CD4-positive, CD25-positive, alpha-beta regulatory T cell (primary cell): ENCODE data around the gene PRR19. TPM values are rescaled to one million over a fixed set of nuclear protein-coding genes. Genes with fewer than 3 reads are reported as not detected.

Experiments
- ATAC-seq, 2 donors: fragments of 150-1000 bp; cut with Tn5 transposase; one replicate each; pipeline ENCODE4 v1.10.0; 2021; ENCODE audit warnings: low read depth in 2 of 2, moderate number of reproducible peaks in 2 of 2, moderate library complexity in 1 of 2
- DNase-seq, 3 donors: peaks; one replicate each; pipeline versions ENCODE4 v3.0.0 to v3.0.0-alpha.2; 2012 to 2022; ENCODE audit warnings: mixed read lengths in 1 of 3
- H3K27ac ChIP-seq: one replicate; pipeline ENCODE4 v1.7.0; 2013; ENCODE audit warnings: mild to moderate bottlenecking, low read length; ENCODE audit not compliant: insufficient read depth, poor library complexity, severe bottlenecking
- H3K27me3 ChIP-seq: one replicate; pipeline ENCODE4 v1.7.0; 2013; ENCODE audit warnings: low read length; ENCODE audit not compliant: control insufficient read depth, insufficient read depth
- H3K36me3 ChIP-seq: one replicate; pipeline ENCODE4 v1.7.0; 2013; ENCODE audit warnings: mild to moderate bottlenecking, low read length, moderate library complexity; ENCODE audit not compliant: control insufficient read depth, insufficient read depth
- H3K4me1 ChIP-seq: 2 replicates; pipeline ENCODE4 v1.7.0; 2013; ENCODE audit warnings: mild to moderate bottlenecking, low read length; ENCODE audit not compliant: insufficient read depth, control insufficient read depth, poor library complexity, severe bottlenecking
- H3K4me3 ChIP-seq: one replicate; pipeline ENCODE4 v1.7.0; 2013; ENCODE audit warnings: low read depth, mild to moderate bottlenecking, low read length, moderate library complexity
- H3K9me3 ChIP-seq, 2 experiments: 1 replicate in 1 of 2; 2 replicates in 1 of 2; pipeline ENCODE4 v1.7.0; 2013; ENCODE audit warnings: low read length in 2 of 2, mild to moderate bottlenecking in 1 of 2, moderate library complexity in 1 of 2; ENCODE audit not compliant: control insufficient read depth in 2 of 2
- H3K27ac Mint-ChIP-seq, 3 donors: one replicate each; pipeline ENCODE4 v1.8.0; 2020 to 2022; ENCODE audit warnings: mild to moderate bottlenecking in 3 of 3, mixed read lengths in 3 of 3, moderate library complexity in 2 of 3
- H3K27me3 Mint-ChIP-seq: one replicate; pipeline ENCODE4 v1.8.0; 2022; ENCODE audit warnings: mild to moderate bottlenecking, mixed read lengths
- H3K36me3 Mint-ChIP-seq: one replicate; pipeline ENCODE4 v1.8.0; 2020; ENCODE audit warnings: mixed read lengths
- H3K4me1 Mint-ChIP-seq, 4 donors: one replicate each; pipeline ENCODE4 v1.8.0; 2020 to 2022; ENCODE audit warnings: mixed read lengths in 4 of 4, mild to moderate bottlenecking in 1 of 4
- H3K4me3 Mint-ChIP-seq, 4 donors: one replicate each; pipeline ENCODE4 v1.8.0; 2020 to 2022; ENCODE audit warnings: mild to moderate bottlenecking in 4 of 4, mixed read lengths in 4 of 4, moderate library complexity in 3 of 4
- H3K9me3 Mint-ChIP-seq, 7 donors: one replicate each; pipeline ENCODE4 v1.8.0; 2020 to 2022; ENCODE audit warnings: mixed read lengths in 7 of 7, mild to moderate bottlenecking in 3 of 7, moderate library complexity in 2 of 7
- polyA plus RNA-seq, 4 donors: library from polyadenylated mRNA; unstranded; fragments of 300-500 nt; fragmentation: Illumina TruSeq; gene quantifications; one replicate each; pipeline ENCODE4 v1.2.3, GENCODE V29; 2021
- total RNA-seq: library from RNA; stranded (reverse); gene quantifications from one replicate; pipeline ENCODE4 v1.2.3, GENCODE V29; 2022

Gene PRR19
- total and polyA plus RNA-seq, 5 donors from 2014 or later: 0.10 to 0.83 (median 0.21) TPM; not detected in 1

- Histone ChIP-seq H3K4me3 (no peak overlapping the region), H3K4me1 (no peaks in the 10 kb centered on the region), H3K36me3 (no peaks in the 10 kb centered on the region), H3K27me3 (no peaks in the 10 kb centered on the region), H3K9me3 (no peaks in the 10 kb centered on the region), H3K27ac (no peak overlapping the region)
- ATAC-seq: no peak
- DNase-seq: no peak
- no peaks in the 10 kb centered on the region for H3K9me3 Mint-ChIP-seq
- peaks cover 13% of the 10 kb centered on the region for H3K36me3 Mint-ChIP-seq
- no peak overlapping the region for H3K4me3 Mint-ChIP-seq
- peaks cover 0 to 3% (median 0%) of the 10 kb centered on the region in 4 donors for H3K4me1 Mint-ChIP-seq
- H3K27me3 Mint-ChIP-seq: no peaks in the 10 kb centered on the region
- H3K27ac Mint-ChIP-seq: no peak overlapping the region
These were observed 54.0 kb downstream of the PRR19 start for GRCh38 chr19:42355896-42356295.

DNA sequence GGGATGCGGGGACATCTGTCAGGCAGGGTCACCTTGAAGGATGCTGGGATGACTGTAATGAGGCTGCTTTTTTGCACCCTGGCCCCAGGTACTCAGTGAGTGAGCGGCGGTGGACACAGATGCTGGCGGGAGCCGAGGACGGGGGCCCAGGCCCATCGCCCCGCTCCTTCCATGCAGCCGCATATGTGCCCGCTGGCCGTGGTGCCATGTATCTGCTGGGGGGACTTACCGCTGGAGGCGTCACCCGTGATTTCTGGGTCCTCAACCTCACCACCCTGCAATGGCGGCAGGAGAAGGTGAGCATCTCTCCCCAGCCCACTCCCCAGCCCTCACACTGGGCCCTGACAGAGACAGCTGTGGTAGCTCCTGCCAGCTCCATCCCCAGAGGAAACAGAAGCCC is 54.8 kb downstream of the PRR19 start:
- Histone ChIP-seq H3K27ac (no peak overlapping the region), H3K4me1 (no peaks in the 10 kb centered on the region), H3K9me3 (no peaks in the 10 kb centered on the region), H3K36me3 (no peaks in the 10 kb centered on the region), H3K27me3 (no peaks in the 10 kb centered on the region), H3K4me3 (no peak overlapping the region)
- Mint-ChIP-seq H3K9me3 (no peaks in the 10 kb centered on the region), H3K4me1 (peaks cover 0 to 3% (median 0%) of the 10 kb centered on the region in 4 donors), H3K27me3 (no peaks in the 10 kb centered on the region), H3K27ac (no peak overlapping the region), H3K4me3 (no peak overlapping the region), H3K36me3 (peaks cover 12% of the 10 kb centered on the region)
- no peak for DNase-seq
- ATAC-seq: no peak

GRCh38 chr19:42357290-42357689 is 55.4 kb downstream of the PRR19 start:
- H3K27me3 Mint-ChIP-seq: no peaks in the 10 kb centered on the region
- no peak overlapping the region for H3K27ac ChIP-seq
- no peak overlapping the region for H3K4me3 Mint-ChIP-seq
- peak overlapping the region in 1 of 3 donors; percentile 67 for H3K27ac Mint-ChIP-seq
- peaks cover 9% of the 10 kb centered on the region for H3K36me3 Mint-ChIP-seq
- DNase-seq (no peak), ATAC-seq (no peak)
- H3K4me1 Mint-ChIP-seq: no peaks in the 10 kb centered on the region
- H3K36me3 ChIP-seq: no peaks in the 10 kb centered on the region
- H3K27me3 ChIP-seq: no peaks in the 10 kb centered on the region
- no peaks in the 10 kb centered on the region for H3K4me1 ChIP-seq
- H3K9me3 Mint-ChIP-seq: no peaks in the 10 kb centered on the region
- no peaks in the 10 kb centered on the region for H3K9me3 ChIP-seq
- H3K4me3 ChIP-seq: no peak overlapping the region

Other genes with a start within 250 kb of the PRR19 start
- 0.52 TPM for gene GRIK5, start 231.9 kb upstream of the PRR19 start, total RNA-seq
- gene GRIK5, start 231.9 kb upstream of the PRR19 start, polyA plus RNA-seq: under 1 TPM in 1 of 4 donors, not detected in 3; 0.06 TPM
- gene ZNF574, start 226.0 kb upstream of the PRR19 start, total RNA-seq: 24.0 TPM
- 10 to 100 TPM; 10.7 to 22.1 (median 15.5) TPM for gene ZNF574, start 226.0 kb upstream of the PRR19 start, polyA plus RNA-seq
- 48.9 TPM for gene POU2F2, start 169.7 kb upstream of the PRR19 start, total RNA-seq
- gene POU2F2, start 169.7 kb upstream of the PRR19 start, polyA plus RNA-seq: 1 to 10 TPM; 4.2 to 7.2 (median 6.4) TPM
- 99.8 TPM for gene DEDD2, start 84.5 kb upstream of the PRR19 start, total RNA-seq
- gene DEDD2, start 84.5 kb upstream of the PRR19 start, polyA plus RNA-seq: 100 to 1,000 TPM; 155 to 179 (median 161) TPM
- 8.8 TPM for gene ZNF526, start 81.8 kb upstream of the PRR19 start, total RNA-seq
- gene ZNF526, start 81.8 kb upstream of the PRR19 start, polyA plus RNA-seq: 1 to 10 TPM; 4.0 to 7.7 (median 5.3) TPM
- gene GSK3A, start 59.5 kb upstream of the PRR19 start, total RNA-seq: 31.3 TPM
- 10 to 100 TPM; 12.0 to 16.0 (median 12.9) TPM for gene GSK3A, start 59.5 kb upstream of the PRR19 start, polyA plus RNA-seq
- gene ERF, start 47.0 kb upstream of the PRR19 start, total RNA-seq: 96.4 TPM
- gene ERF, start 47.0 kb upstream of the PRR19 start, polyA plus RNA-seq: 1 to 10 TPM; 1.4 to 7.5 (median 2.6) TPM
- 124 TPM for gene CIC, start 32.9 kb upstream of the PRR19 start, total RNA-seq
- gene CIC, start 32.9 kb upstream of the PRR19 start, polyA plus RNA-seq: under 1 TPM; 0.41 to 0.91 (median 0.68) TPM
- 27.5 TPM for gene PAFAH1B3, start 492 bp downstream of the PRR19 start, total RNA-seq
- 10 to 100 TPM; 54.5 to 71.6 (median 59.8) TPM for gene PAFAH1B3, start 492 bp downstream of the PRR19 start, polyA plus RNA-seq
- not detected for gene TMEM145, start 11.2 kb downstream of the PRR19 start, total RNA-seq
- not detected for gene TMEM145, start 11.2 kb downstream of the PRR19 start, polyA plus RNA-seq
- 6.5 TPM for gene MEGF8, start 23.5 kb downstream of the PRR19 start, total RNA-seq
- under 1 TPM; 0.18 to 0.23 (median 0.20) TPM for gene MEGF8, start 23.5 kb downstream of the PRR19 start, polyA plus RNA-seq
- not detected for gene CNFN, start 88.2 kb downstream of the PRR19 start, total RNA-seq
- gene CNFN, start 88.2 kb downstream of the PRR19 start, polyA plus RNA-seq: under 1 TPM in 2 of 4 donors, not detected in 2; 0.49 TPM
- 13.2 TPM for gene LIPE, start 125.3 kb downstream of the PRR19 start, total RNA-seq
- gene LIPE, start 125.3 kb downstream of the PRR19 start, polyA plus RNA-seq: 1 to 10 TPM; 3.0 to 7.1 (median 5.4) TPM
- not detected for gene CXCL17, start 140.8 kb downstream of the PRR19 start, total RNA-seq
- under 1 TPM in 1 of 4 donors, not detected in 3; 0.28 TPM for gene CXCL17, start 140.8 kb downstream of the PRR19 start, polyA plus RNA-seq
- gene CEACAM1, start 226.3 kb downstream of the PRR19 start, total RNA-seq: 7.0 TPM
- gene CEACAM1, start 226.3 kb downstream of the PRR19 start, polyA plus RNA-seq: 1 to 10 TPM; 4.0 to 6.9 (median 4.9) TPM